ENCODE data around the gene C16orf90. TPM values are rescaled to one million over a fixed set of nuclear protein-coding genes. Genes with fewer than 3 reads are reported as not detected.

Gene C16orf90
- polyA plus RNA-seq, 3 donors, result not detected

DNA sequence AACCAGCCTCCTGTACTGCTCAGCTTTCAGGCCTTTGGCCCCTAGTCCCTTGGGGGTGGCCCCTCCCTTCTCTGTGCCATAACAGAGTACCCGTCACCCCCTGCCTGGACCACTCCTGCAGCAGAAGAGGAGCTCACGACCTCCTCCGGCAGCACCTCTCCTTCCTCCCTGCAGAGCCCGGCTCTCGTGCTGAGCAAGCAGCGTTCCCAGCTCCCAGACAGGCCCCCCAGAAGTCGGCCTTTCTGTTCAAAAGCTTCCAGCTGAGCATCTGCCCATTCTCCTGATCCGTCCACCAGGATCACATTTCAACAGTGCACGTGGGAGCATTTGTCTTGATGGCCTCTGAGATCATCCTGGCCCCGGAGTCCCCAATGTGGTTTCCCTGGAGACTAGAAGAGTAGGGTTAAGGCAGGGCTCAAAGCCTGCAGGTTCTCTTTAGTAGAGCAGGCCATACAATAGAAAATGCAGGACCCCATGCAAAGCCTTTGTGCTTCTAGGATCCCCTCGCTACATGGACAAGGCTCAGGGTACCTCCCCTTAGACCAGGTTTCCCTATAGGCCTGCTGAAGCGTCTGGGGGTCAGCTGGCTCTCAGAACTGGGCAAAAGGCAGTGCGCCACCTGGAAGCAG lies 46.4 kb upstream of the C16orf90 start:
- H3K27me3 ChIP-seq (ENCODE audit: control insufficient read depth in 2 of 2, insufficient read depth in 2 of 2, low read length in 2 of 2), result no peaks in the 10 kb centered on the region
- H3K36me3 Mint-ChIP-seq, result no peaks in the 10 kb centered on the region
- no peaks in the 10 kb centered on the region for H4K20me1 ChIP-seq (ENCODE audit: insufficient read depth, low read length)
- H3K27me3 Mint-ChIP-seq (ENCODE audit: low read depth in 3 of 3), result no peaks in the 10 kb centered on the region
- H3K27ac ChIP-seq (ENCODE audit: low read depth in 1 of 2, low read length in 2 of 2), result no peak overlapping the region
- no peak overlapping the region for H3K4me3 ChIP-seq (replicated peaks in 1 of 3; ENCODE audit: low read depth in 2 of 3, low read length in 3 of 3)
- no peak overlapping the region for H3K27ac Mint-ChIP-seq
- no peaks in the 10 kb centered on the region for H3K79me2 ChIP-seq (ENCODE audit: insufficient read depth, low read length)
- no peak for DNase-seq
- no peak overlapping the region for H2AFZ ChIP-seq (ENCODE audit: insufficient read depth, low read depth, low read length, poor library complexity, severe bottlenecking)
- intact Hi-C loops (cut with micrococcal nuclease), result no loop called here
- no peaks in the 10 kb centered on the region for H3K36me3 ChIP-seq (replicated peaks in 1 of 2; ENCODE audit: control insufficient read depth in 1 of 2, insufficient read depth in 2 of 2, low read length in 2 of 2)
- peaks cover under 1% of the 10 kb centered on the region in 2 donors for H3K4me1 ChIP-seq (ENCODE audit: control insufficient read depth in 1 of 2, insufficient read depth in 2 of 2, low read length in 2 of 2)
- no peak overlapping the region for H3K9ac ChIP-seq (ENCODE audit: insufficient read depth, low read length, poor library complexity, severe bottlenecking)
- H3K4me3 Mint-ChIP-seq, result no peak overlapping the region
- TF ChIP-seq, protein P1, sequence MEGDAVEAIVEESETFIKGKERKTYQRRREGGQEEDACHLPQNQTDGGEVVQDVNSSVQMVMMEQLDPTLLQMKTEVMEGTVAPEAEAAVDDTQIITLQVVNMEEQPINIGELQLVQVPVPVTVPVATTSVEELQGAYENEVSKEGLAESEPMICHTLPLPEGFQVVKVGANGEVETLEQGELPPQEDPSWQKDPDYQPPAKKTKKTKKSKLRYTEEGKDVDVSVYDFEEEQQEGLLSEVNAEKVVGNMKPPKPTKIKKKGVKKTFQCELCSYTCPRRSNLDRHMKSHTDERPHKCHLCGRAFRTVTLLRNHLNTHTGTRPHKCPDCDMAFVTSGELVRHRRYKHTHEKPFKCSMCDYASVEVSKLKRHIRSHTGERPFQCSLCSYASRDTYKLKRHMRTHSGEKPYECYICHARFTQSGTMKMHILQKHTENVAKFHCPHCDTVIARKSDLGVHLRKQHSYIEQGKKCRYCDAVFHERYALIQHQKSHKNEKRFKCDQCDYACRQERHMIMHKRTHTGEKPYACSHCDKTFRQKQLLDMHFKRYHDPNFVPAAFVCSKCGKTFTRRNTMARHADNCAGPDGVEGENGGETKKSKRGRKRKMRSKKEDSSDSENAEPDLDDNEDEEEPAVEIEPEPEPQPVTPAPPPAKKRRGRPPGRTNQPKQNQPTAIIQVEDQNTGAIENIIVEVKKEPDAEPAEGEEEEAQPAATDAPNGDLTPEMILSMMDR (IDR thresholded peaks at IDR 0.05), result no peak
- H3K4me2 ChIP-seq (replicated peaks; ENCODE audit: extremely low read depth, low read length, poor library complexity, severe bottlenecking), result no peak overlapping the region
- no peaks in the 10 kb centered on the region for H3K9me3 ChIP-seq (replicated peaks in 1 of 2; ENCODE audit: control insufficient read depth in 1 of 2, insufficient read depth in 1 of 2, low read length in 2 of 2)
- peaks cover 3% of the 10 kb centered on the region for H3K4me1 Mint-ChIP-seq
- 93% methylated on average over 10 of the region's 13 CpGs for WGBS (ENCODE audit: insufficient coverage)
- H3K9me3 Mint-ChIP-seq, result no peaks in the 10 kb centered on the region

DNA sequence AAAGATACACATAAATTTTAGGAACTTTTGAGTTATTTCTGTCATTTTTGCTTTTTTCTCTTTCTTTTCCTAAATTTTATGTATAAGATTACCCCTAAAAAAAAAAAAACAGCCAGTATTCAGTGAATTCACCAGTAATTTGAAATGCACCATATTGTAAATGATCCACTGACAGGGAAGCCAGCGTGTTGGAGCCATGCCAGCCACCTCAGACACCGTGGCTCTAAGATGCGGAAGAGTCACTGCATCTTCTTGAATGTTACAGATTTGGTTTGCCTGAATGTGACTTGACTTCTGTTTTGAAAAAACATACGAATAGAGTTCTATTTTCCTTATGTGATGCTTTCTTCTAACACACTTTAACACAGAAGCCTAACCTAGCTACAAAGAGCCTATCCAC lies 42.9 kb upstream of the C16orf90 start:
- Mint-ChIP-seq H3K4me1 (no peaks in the 10 kb centered on the region), H3K36me3 (peaks cover 10 to 14% of the 10 kb centered on the region in 2 donors)

More for the DNA sequence above, 42.9 kb upstream of the C16orf90 start:
- H4K20me1 ChIP-seq (ENCODE audit: insufficient read depth, low read length), result no peaks in the 10 kb centered on the region
- DNase-seq, result no peak
- peaks cover 0 to 10% of the 10 kb centered on the region in 2 donors for H3K36me3 ChIP-seq (replicated peaks in 1 of 2; ENCODE audit: control insufficient read depth in 1 of 2, insufficient read depth in 2 of 2, low read length in 2 of 2)
- no peak overlapping the region for H2AFZ ChIP-seq (ENCODE audit: insufficient read depth, low read depth, low read length, poor library complexity, severe bottlenecking)
- Mint-ChIP-seq H3K27me3 (ENCODE audit: low read depth in 3 of 3) (no peaks in the 10 kb centered on the region), H3K9me3 (no peaks in the 10 kb centered on the region), H3K4me3 (no peak overlapping the region), H3K27ac (no peak overlapping the region)
- no peak overlapping the region for H3K4me2 ChIP-seq (replicated peaks; ENCODE audit: extremely low read depth, low read length, poor library complexity, severe bottlenecking)
- H3K27me3 ChIP-seq (ENCODE audit: control insufficient read depth in 2 of 2, insufficient read depth in 2 of 2, low read length in 2 of 2), result no peaks in the 10 kb centered on the region
- TF ChIP-seq, protein P1 (IDR thresholded peaks at IDR 0.05), result no peak
- H3K4me1 ChIP-seq (ENCODE audit: control insufficient read depth in 1 of 2, insufficient read depth in 2 of 2, low read length in 2 of 2), result no peaks in the 10 kb centered on the region
- H3K4me3 ChIP-seq (replicated peaks in 1 of 3; ENCODE audit: low read depth in 2 of 3, low read length in 3 of 3), result no peak overlapping the region
- no CpG with 5 or more reads among the region's 4 CpGs for WGBS (ENCODE audit: insufficient coverage)
- H3K9me3 ChIP-seq (replicated peaks in 1 of 2; ENCODE audit: control insufficient read depth in 1 of 2, insufficient read depth in 1 of 2, low read length in 2 of 2), result no peaks in the 10 kb centered on the region
- H3K79me2 ChIP-seq (ENCODE audit: insufficient read depth, low read length), result no peaks in the 10 kb centered on the region
- no peak overlapping the region for H3K9ac ChIP-seq (ENCODE audit: insufficient read depth, low read length, poor library complexity, severe bottlenecking)
- intact Hi-C loops (cut with micrococcal nuclease), result no loop called here
- no peak overlapping the region for H3K27ac ChIP-seq (ENCODE audit: low read depth in 1 of 2, low read length in 2 of 2)
